H1 (cell line): Measurements from ENCODE around the gene OSBPL3. TPM values are rescaled to one million over a fixed set of nuclear protein-coding genes. Genes with fewer than 3 reads are reported as not detected.

Experiments used
- CTCF ChIA-PET: fragments of 300-600 bp; sonication (Branson Sonifier 250); formaldehyde crosslinking; loops from one replicate; lab custom pipeline; 2021; ENCODE audit not compliant: partially characterized antibody; lab: Charles Lee
- POLR2A ChIA-PET: fragments of 300-600 bp; sonication (Branson Sonifier 250); formaldehyde crosslinking; loops from one replicate; lab custom pipeline; 2021; ENCODE audit warnings: inconsistent platforms; ENCODE audit not compliant: partially characterized antibody; lab: Charles Lee
- DNase-seq, 2 experiments: peaks; one replicate each; pipeline versions ENCODE4 v3.0.0 to v3.0.0-alpha.2; 2010 to 2022; ENCODE audit warnings: low spot score in 2 of 2, low read depth in 1 of 2, mixed read lengths in 1 of 2
- FAIRE-seq: peaks from 2 replicates; lab custom pipeline; 2011; peaks lifted over from hg19 to GRCh38; lab: Jason Lieb, UNC
- H2AFZ ChIP-seq: 2 replicates; pipeline ENCODE4 v1.8.1; 2012; ENCODE audit warnings: low read length, inconsistent platforms
- H2AK5ac ChIP-seq: 2 replicates; pipeline ENCODE4 v1.6.1; 2013; ENCODE audit warnings: low read depth, low read length
- H2BK120ac ChIP-seq: replicated peaks from 2 replicates; pipeline ENCODE3; 2013; ENCODE audit warnings: low read depth, low read length, inconsistent platforms
- H2BK12ac ChIP-seq: 2 replicates; pipeline ENCODE4 v1.6.1; 2013; ENCODE audit warnings: low read depth, low read length
- H2BK15ac ChIP-seq: 2 replicates; pipeline ENCODE4 v1.6.1; 2013; ENCODE audit warnings: low read length
- H2BK20ac ChIP-seq: 2 replicates; pipeline ENCODE4 v1.6.1; 2013; ENCODE audit warnings: low read length
- H2BK5ac ChIP-seq: 2 replicates; pipeline ENCODE4 v1.6.1; 2013; ENCODE audit warnings: low read depth, low read length
- H3K14ac ChIP-seq: 2 replicates; pipeline ENCODE4 v1.6.1; 2013; ENCODE audit warnings: inconsistent platforms; ENCODE audit not compliant: insufficient read length
- H3K18ac ChIP-seq: 2 replicates; pipeline ENCODE4 v1.6.1; 2013; ENCODE audit warnings: low read length; ENCODE audit errors: extremely low read depth
- H3K23ac ChIP-seq: 2 replicates; pipeline ENCODE4 v1.6.1; 2013; ENCODE audit warnings: inconsistent platforms; ENCODE audit not compliant: insufficient read length
- H3K23me2 ChIP-seq: 2 replicates; pipeline ENCODE4 v1.6.1; 2013; ENCODE audit warnings: low read depth, low read length
- H3K27ac ChIP-seq: 2 replicates; pipeline ENCODE4 v1.6.1; 2011; ENCODE audit warnings: low read depth, low read length, inconsistent platforms
- H3K27me3 ChIP-seq, 4 experiments: replicated peaks in 1 of 4; 1 replicate in 1 of 4; 2 replicates in 3 of 4; pipeline versions ENCODE4 v1.6.1 to v1.8.1; 2011 to 2013; ENCODE audit warnings: low read length in 3 of 4, mild to moderate bottlenecking in 3 of 4, inconsistent platforms in 2 of 4, mixed read lengths in 2 of 4, moderate library complexity in 1 of 4; ENCODE audit not compliant: control insufficient read depth in 3 of 4, insufficient read depth in 3 of 4; ENCODE audit errors: extremely low read depth in 1 of 4
- H3K36me3 ChIP-seq, 4 experiments: 2 replicates each; pipeline versions ENCODE4 v1.6.1 to v1.8.1; 2011 to 2013; ENCODE audit warnings: mild to moderate bottlenecking in 4 of 4, low read length in 3 of 4, moderate library complexity in 2 of 4, control low read depth in 1 of 4, inconsistent platforms in 1 of 4; ENCODE audit not compliant: insufficient read depth in 4 of 4, control insufficient read depth in 2 of 4
- H3K4ac ChIP-seq: replicated peaks from 2 replicates; pipeline ENCODE3; 2013; ENCODE audit warnings: low read length, low read depth, mixed read lengths, inconsistent platforms; ENCODE audit not compliant: insufficient read length
- H3K4me1 ChIP-seq, 4 experiments: replicated peaks in 1 of 4; 1 replicate in 1 of 4; 2 replicates in 3 of 4; pipeline versions ENCODE4 v1.6.1 to v1.8.1; 2011 to 2013; ENCODE audit warnings: low read length in 3 of 4, inconsistent platforms in 2 of 4, mixed read lengths in 1 of 4; ENCODE audit not compliant: insufficient read depth in 4 of 4, control insufficient read depth in 3 of 4
- H3K4me2 ChIP-seq, 2 experiments: 2 replicates each; pipeline versions ENCODE4 v1.6.1 to v1.8.1; 2011 to 2013; ENCODE audit warnings: low read depth in 2 of 2, low read length in 2 of 2, control low read depth in 1 of 2, inconsistent platforms in 1 of 2, mild to moderate bottlenecking in 1 of 2; ENCODE audit not compliant: insufficient read depth in 1 of 2
- H3K4me3 ChIP-seq, 4 experiments: fragments of 200-600, 300-600 bp in 1 of 4; sonication (generic), shearing (Covaris generic), sonication (Bioruptor Twin) in 1 of 4; 2 replicates each; pipeline versions ENCODE4 v1.5.1 to v1.8.1; 2011 to 2016; ENCODE audit warnings: low read length in 4 of 4, low read depth in 3 of 4, control low read depth in 2 of 4, inconsistent platforms in 2 of 4, mild to moderate bottlenecking in 2 of 4, mixed read lengths in 1 of 4, moderate library complexity in 1 of 4; ENCODE audit not compliant: insufficient read depth in 2 of 4; ENCODE audit errors: extremely low read depth in 1 of 4
- H3K56ac ChIP-seq: replicated peaks from 2 replicates; pipeline ENCODE3; 2013; ENCODE audit warnings: low read depth, mild to moderate bottlenecking, mixed read lengths, low read length, inconsistent platforms; ENCODE audit not compliant: insufficient read length
- H3K79me1 ChIP-seq: 2 replicates; pipeline ENCODE4 v1.6.1; 2013; ENCODE audit warnings: low read depth, low read length, control low read depth
- H3K79me2 ChIP-seq, 2 experiments: 2 replicates each; pipeline versions ENCODE4 v1.6.1 to v1.8.1; 2012 to 2013; ENCODE audit warnings: low read length in 2 of 2, mild to moderate bottlenecking in 2 of 2, inconsistent platforms in 1 of 2; ENCODE audit not compliant: insufficient read depth in 2 of 2, control insufficient read depth in 1 of 2
- H3K9ac ChIP-seq, 4 experiments: replicated peaks in 1 of 4; 1 replicate in 1 of 4; 2 replicates in 3 of 4; pipeline versions ENCODE4 v1.6.1 to v1.8.1; 2011 to 2013; ENCODE audit warnings: low read depth in 3 of 4, low read length in 3 of 4, control low read depth in 2 of 4, mild to moderate bottlenecking in 2 of 4, moderate library complexity in 2 of 4, inconsistent platforms in 1 of 4; ENCODE audit errors: extremely low read depth in 1 of 4
- H3K9me3 ChIP-seq, 2 experiments: 2 replicates each; pipeline versions ENCODE4 v1.6.1 to v1.8.1; 2012 to 2013; ENCODE audit warnings: mild to moderate bottlenecking in 2 of 2, moderate library complexity in 2 of 2, control low read depth in 1 of 2, inconsistent platforms in 1 of 2, low read depth in 1 of 2, low read length in 1 of 2, mixed read lengths in 1 of 2; ENCODE audit not compliant: insufficient read depth in 2 of 2
- H4K20me1 ChIP-seq, 2 experiments: replicated peaks in 1 of 2; 2 replicates each; pipeline versions ENCODE3 to v1.8.1; 2011 to 2013; ENCODE audit warnings: inconsistent platforms in 2 of 2, low read length in 2 of 2, mild to moderate bottlenecking in 1 of 2; ENCODE audit not compliant: insufficient read depth in 2 of 2, control insufficient read depth in 1 of 2
- H4K5ac ChIP-seq: 2 replicates; pipeline ENCODE4 v1.6.1; 2013; ENCODE audit warnings: low read length, low read depth, mixed read lengths, inconsistent platforms; ENCODE audit not compliant: insufficient read length
- H4K8ac ChIP-seq: 2 replicates; pipeline ENCODE4 v1.8.0; 2013; ENCODE audit warnings: mild to moderate bottlenecking, moderate library complexity, low read length, inconsistent platforms; ENCODE audit not compliant: insufficient read depth; ENCODE audit errors: extremely low read depth
- H4K91ac ChIP-seq: replicated peaks from 2 replicates; pipeline ENCODE3; 2013; ENCODE audit warnings: low read length, mixed read lengths, inconsistent platforms; ENCODE audit not compliant: insufficient read length
- BCL11A ChIP-seq, 2 experiments: IDR thresholded peaks; one replicate each; pipeline ENCODE4 v1.6.1; 2011; ENCODE audit warnings: low read depth in 2 of 2, low read length in 2 of 2, mild to moderate bottlenecking in 2 of 2
- CREB1 ChIP-seq: IDR thresholded peaks from 2 replicates; pipeline ENCODE4 v1.6.1; 2012; ENCODE audit warnings: inconsistent platforms
- CTBP2 ChIP-seq: IDR thresholded peaks from 2 replicates; pipeline ENCODE4 v1.7.0; 2011; ENCODE audit warnings: borderline replicate concordance, mild to moderate bottlenecking, moderate library complexity, mixed read lengths, low read length; ENCODE audit not compliant: insufficient read depth, insufficient read length
- EGR1 ChIP-seq: IDR thresholded peaks from 2 replicates; pipeline ENCODE4 v1.6.1; 2011; ENCODE audit warnings: low read depth, low read length, borderline replicate concordance
- PHF8 ChIP-seq: fragments of 200-600 bp; sonication (generic); conservative IDR thresholded peaks from 2 replicates; pipeline ENCODE4 v1.7.1; 2012; ENCODE audit warnings: low read depth, mild to moderate bottlenecking, inconsistent platforms, low read length, moderate library complexity
- RBBP5 ChIP-seq: IDR thresholded peaks from 2 replicates; pipeline ENCODE4 v1.7.1; 2012; ENCODE audit warnings: low read depth, mild to moderate bottlenecking, inconsistent platforms, low read length, moderate library complexity, borderline replicate concordance
- SIN3A ChIP-seq, 2 experiments: IDR thresholded peaks in 1 of 2; conservative IDR thresholded peaks in 1 of 2; 2 replicates each; pipeline ENCODE4 v1.6.1; 2011 to 2012; ENCODE audit warnings: low read length in 2 of 2, improper control_type of control experiment in 1 of 2, low read depth in 1 of 2, mild to moderate bottlenecking in 1 of 2
- SP1 ChIP-seq: IDR thresholded peaks from 2 replicates; pipeline ENCODE4 v1.6.1; 2011; ENCODE audit warnings: low read depth, low read length
- SP2 ChIP-seq: IDR thresholded peaks from 2 replicates; pipeline ENCODE4 v1.6.1; 2012; ENCODE audit warnings: mild to moderate bottlenecking, low read length, inconsistent platforms
- SP4 ChIP-seq: IDR thresholded peaks from 2 replicates; pipeline ENCODE4 v1.6.1; 2012; ENCODE audit warnings: low read length, inconsistent platforms
- SRF ChIP-seq: IDR thresholded peaks from 2 replicates; pipeline ENCODE4 v1.6.1; 2011; ENCODE audit warnings: mild to moderate bottlenecking, low read depth, low read length, moderate library complexity
- TEAD4 ChIP-seq: IDR thresholded peaks from 2 replicates; pipeline ENCODE4 v1.6.1; 2012; ENCODE audit warnings: low read depth, low read length, inconsistent platforms, mixed read lengths
- polyA plus RNA-seq, 7 experiments: library from polyadenylated mRNA; depleted of rRNA in 3 of 7; stranded (reverse) in 5 of 7; unstranded in 2 of 7; fragments of >200 nt in 5 of 7; fragments of 200-250 nt in 2 of 7; gene quantifications; 1 replicate in 5 of 7; 2 replicates in 1 of 7; 4 replicates in 1 of 7; pipeline versions ENCODE4 v1.2.1 to v1.2.3, GENCODE V29; 2011 to 2013; ENCODE audit warnings: missing spikeins in 2 of 7, mixed read lengths in 2 of 7
- total RNA-seq: library from RNA; stranded (reverse); fragmentation: NEBNext Ultra II Directional; extraction: Animal tissue kit (Norgen Biotek cat#: 25700); gene quantifications from 2 replicates; pipeline ENCODE4 v1.2.1, GENCODE V29; 2021
- TF ChIP-seq, protein P1 (sequence below): IDR thresholded peaks from 2 replicates; pipeline ENCODE4 v1.6.1; 2012; ENCODE audit warnings: low read length, inconsistent platforms
- TF ChIP-seq, protein P2 (sequence below): IDR thresholded peaks from 2 replicates; pipeline ENCODE4 v1.6.1; 2012; ENCODE audit warnings: inconsistent platforms

OSBPL3 gene
- total and polyA plus RNA-seq, 2 of the 8 experiments (the other 6 are each of a cell fraction or from before 2014, with no cell fraction given) = 2.8 to 13.9 TPM

DNA sequence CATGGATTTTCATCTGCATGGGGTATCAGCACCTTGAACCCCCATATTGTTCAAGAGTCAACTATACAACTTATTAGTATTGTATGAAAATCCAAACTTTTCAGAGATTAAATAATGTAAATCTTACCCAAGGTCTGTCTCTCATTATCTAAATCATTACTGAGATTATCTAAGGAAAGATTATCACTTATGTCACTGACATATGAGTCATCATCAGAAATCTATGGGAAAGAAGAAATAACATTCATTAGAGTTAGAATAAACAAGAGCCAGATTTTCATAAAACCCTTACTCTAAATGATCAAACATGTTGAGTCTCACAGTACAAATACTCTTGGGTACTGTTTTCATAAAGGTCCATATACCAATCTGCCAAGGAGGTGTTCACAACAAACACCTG, 139.4 kb downstream of the OSBPL3 start:
- no peaks in the 10 kb centered on the region for H4K20me1 ChIP-seq
- no peak overlapping the region for H3K14ac ChIP-seq
- H3K9me3 ChIP-seq = no peaks in the 10 kb centered on the region
- H2BK15ac ChIP-seq = no peak overlapping the region
- H2BK5ac ChIP-seq = no peak overlapping the region
- no peak overlapping the region for H2AK5ac ChIP-seq
- H2BK12ac ChIP-seq = no peak overlapping the region
- CTCF ChIA-PET = interaction anchor here (1.2 to 1.4 kb wide), 2 partner anchors 21 to 41 kb away, joined by 3 to 4 read pairs; no protein-coding TSS in a partner anchor
- H3K4ac ChIP-seq = no peak overlapping the region
- no peak overlapping the region for H3K4me2 ChIP-seq
- H2AFZ ChIP-seq = no peak overlapping the region
- no peak overlapping the region for H2BK120ac ChIP-seq
- H3K27ac ChIP-seq = no peak overlapping the region
- no peaks in the 10 kb centered on the region for H3K27me3 ChIP-seq
- H3K36me3 ChIP-seq = no peaks in the 10 kb centered on the region
- H4K91ac ChIP-seq = no peak overlapping the region
- H3K4me1 ChIP-seq = no peaks in the 10 kb centered on the region
- no peak overlapping the region for H4K8ac ChIP-seq
- FAIRE-seq (no peak), DNase-seq (no peak)
- H3K4me3 ChIP-seq = no peak overlapping the region
- no peak overlapping the region for H2BK20ac ChIP-seq
- no peak overlapping the region for H3K56ac ChIP-seq
- no peaks in the 10 kb centered on the region for H3K79me1 ChIP-seq
- no peak overlapping the region for H3K9ac ChIP-seq
- no peak overlapping the region for H3K23ac ChIP-seq
- H4K5ac ChIP-seq = no peak overlapping the region
- no peak overlapping the region for H3K18ac ChIP-seq
- no peaks in the 10 kb centered on the region for H3K23me2 ChIP-seq
- POLR2A ChIA-PET = no interaction called here
- H3K79me2 ChIP-seq = no peaks in the 10 kb centered on the region
- TF ChIP-seq CTBP2 (no peak), RBBP5 (no peak), CREB1 (no peak), SP1 (no peak), SRF (no peak), BCL11A (IDR thresholded peaks at IDR 0.05; ENCODE audit: low read depth in 2 of 2, low read length in 2 of 2) (no peak), SIN3A (conservative IDR thresholded peaks at IDR 0.05 in 1 of 2, IDR thresholded peaks at IDR 0.05 in 1 of 2; ENCODE audit: low read depth in 1 of 2, low read length in 2 of 2) (no peak), TEAD4 (no peak), PHF8 (no peak), SP2 (no peak), EGR1 (no peak), SP4 (no peak)
- TF ChIP-seq, protein P1, sequence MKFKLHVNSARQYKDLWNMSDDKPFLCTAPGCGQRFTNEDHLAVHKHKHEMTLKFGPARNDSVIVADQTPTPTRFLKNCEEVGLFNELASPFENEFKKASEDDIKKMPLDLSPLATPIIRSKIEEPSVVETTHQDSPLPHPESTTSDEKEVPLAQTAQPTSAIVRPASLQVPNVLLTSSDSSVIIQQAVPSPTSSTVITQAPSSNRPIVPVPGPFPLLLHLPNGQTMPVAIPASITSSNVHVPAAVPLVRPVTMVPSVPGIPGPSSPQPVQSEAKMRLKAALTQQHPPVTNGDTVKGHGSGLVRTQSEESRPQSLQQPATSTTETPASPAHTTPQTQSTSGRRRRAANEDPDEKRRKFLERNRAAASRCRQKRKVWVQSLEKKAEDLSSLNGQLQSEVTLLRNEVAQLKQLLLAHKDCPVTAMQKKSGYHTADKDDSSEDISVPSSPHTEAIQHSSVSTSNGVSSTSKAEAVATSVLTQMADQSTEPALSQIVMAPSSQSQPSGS = no peak
- TF ChIP-seq, protein P2, sequence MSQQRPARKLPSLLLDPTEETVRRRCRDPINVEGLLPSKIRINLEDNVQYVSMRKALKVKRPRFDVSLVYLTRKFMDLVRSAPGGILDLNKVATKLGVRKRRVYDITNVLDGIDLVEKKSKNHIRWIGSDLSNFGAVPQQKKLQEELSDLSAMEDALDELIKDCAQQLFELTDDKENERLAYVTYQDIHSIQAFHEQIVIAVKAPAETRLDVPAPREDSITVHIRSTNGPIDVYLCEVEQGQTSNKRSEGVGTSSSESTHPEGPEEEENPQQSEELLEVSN = no peak
